Measurements from ENCODE around the gene TNFAIP8. TPM values are rescaled to one million over a fixed set of nuclear protein-coding genes. Genes with fewer than 3 reads are reported as not detected.

TNFAIP8 gene
- total and polyA plus RNA-seq, 9 of the 15 experiments (the other 6 are each of a cell fraction or from before 2014, with no cell fraction given): 29.9 to 52.2 (median 44.8) TPM

- H3K4me2 ChIP-seq (ENCODE audit: insufficient read depth, low read length): peak overlapping the region; percentile 32; the same call in 1 of the 2 replicates
- no peaks in the 10 kb centered on the region; the same call in 1 of the 3 replicates for H3K36me3 ChIP-seq (ENCODE audit: control insufficient read depth, insufficient read depth, low read length)
- no peak overlapping the region; the same call in 2 of the 3 replicates for H3K27ac ChIP-seq (ENCODE audit: extremely low read depth, low read depth, low read length)
- no TSS peak for BruUV-seq (replicated peaks)
- intact Hi-C loops (cut with micrococcal nuclease) (no loop called here), in situ Hi-C loops (cut with MboI) (no loop called here)
- TF ChIP-seq PCBP1 (IDR thresholded peaks at IDR 0.05; ENCODE audit: low read depth, low read length, poor library complexity, severe bottlenecking): no peak
- TF ChIP-seq, protein P1, sequence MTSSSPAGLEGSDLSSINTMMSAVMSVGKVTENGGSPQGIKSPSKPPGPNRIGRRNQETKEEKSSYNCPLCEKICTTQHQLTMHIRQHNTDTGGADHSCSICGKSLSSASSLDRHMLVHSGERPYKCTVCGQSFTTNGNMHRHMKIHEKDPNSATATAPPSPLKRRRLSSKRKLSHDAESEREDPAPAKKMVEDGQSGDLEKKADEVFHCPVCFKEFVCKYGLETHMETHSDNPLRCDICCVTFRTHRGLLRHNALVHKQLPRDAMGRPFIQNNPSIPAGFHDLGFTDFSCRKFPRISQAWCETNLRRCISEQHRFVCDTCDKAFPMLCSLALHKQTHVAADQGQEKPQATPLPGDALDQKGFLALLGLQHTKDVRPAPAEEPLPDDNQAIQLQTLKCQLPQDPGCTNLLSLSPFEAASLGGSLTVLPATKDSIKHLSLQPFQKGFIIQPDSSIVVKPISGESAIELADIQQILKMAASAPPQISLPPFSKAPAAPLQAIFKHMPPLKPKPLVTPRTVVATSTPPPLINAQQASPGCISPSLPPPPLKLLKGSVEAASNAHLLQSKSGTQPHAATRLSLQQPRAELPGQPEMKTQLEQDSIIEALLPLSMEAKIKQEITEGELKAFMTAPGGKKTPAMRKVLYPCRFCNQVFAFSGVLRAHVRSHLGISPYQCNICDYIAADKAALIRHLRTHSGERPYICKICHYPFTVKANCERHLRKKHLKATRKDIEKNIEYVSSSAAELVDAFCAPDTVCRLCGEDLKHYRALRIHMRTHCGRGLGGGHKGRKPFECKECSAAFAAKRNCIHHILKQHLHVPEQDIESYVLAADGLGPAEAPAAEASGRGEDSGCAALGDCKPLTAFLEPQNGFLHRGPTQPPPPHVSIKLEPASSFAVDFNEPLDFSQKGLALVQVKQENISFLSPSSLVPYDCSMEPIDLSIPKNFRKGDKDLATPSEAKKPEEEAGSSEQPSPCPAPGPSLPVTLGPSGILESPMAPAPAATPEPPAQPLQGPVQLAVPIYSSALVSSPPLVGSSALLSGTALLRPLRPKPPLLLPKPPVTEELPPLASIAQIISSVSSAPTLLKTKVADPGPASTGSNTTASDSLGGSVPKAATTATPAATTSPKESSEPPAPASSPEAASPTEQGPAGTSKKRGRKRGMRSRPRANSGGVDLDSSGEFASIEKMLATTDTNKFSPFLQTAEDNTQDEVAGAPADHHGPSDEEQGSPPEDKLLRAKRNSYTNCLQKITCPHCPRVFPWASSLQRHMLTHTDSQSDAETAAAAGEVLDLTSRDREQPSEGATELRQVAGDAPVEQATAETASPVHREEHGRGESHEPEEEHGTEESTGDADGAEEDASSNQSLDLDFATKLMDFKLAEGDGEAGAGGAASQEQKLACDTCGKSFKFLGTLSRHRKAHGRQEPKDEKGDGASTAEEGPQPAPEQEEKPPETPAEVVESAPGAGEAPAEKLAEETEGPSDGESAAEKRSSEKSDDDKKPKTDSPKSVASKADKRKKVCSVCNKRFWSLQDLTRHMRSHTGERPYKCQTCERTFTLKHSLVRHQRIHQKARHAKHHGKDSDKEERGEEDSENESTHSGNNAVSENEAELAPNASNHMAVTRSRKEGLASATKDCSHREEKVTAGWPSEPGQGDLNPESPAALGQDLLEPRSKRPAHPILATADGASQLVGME (CRISPR knock-in tag; IDR thresholded peaks at IDR 0.05): no peak
- TF ChIP-seq CBFA2T2 (conservative IDR thresholded peaks at IDR 0.05): peak; percentile 33; the same call in 1 of the 2 replicates
- peak; percentile 73 for TF ChIP-seq CBFA2T3 (IDR thresholded peaks at IDR 0.05)
- no peak for TF ChIP-seq ZSCAN32 (CRISPR knock-in tag; IDR thresholded peaks at IDR 0.05)
- no peak for TF ChIP-seq TRIM24 (IDR thresholded peaks at IDR 0.05)
- TF ChIP-seq TCF3 (CRISPR knock-in tag; IDR thresholded peaks at IDR 0.05): peak; percentile 59
- TF ChIP-seq TAL1 (IDR thresholded peaks at IDR 0.05): peak; percentile 19; the same call in 1 of the 2 replicates
- TF ChIP-seq ZNF77 (CRISPR knock-in tag; IDR thresholded peaks at IDR 0.05): no peak
- TF ChIP-seq ARID1B (IDR thresholded peaks at IDR 0.05): peak; percentile 20; the same call in 1 of the 2 replicates
- TF ChIP-seq HEY1 (CRISPR knock-in tag; IDR thresholded peaks at IDR 0.05; ENCODE audit: borderline replicate concordance): no peak
- TF ChIP-seq, protein P2, sequence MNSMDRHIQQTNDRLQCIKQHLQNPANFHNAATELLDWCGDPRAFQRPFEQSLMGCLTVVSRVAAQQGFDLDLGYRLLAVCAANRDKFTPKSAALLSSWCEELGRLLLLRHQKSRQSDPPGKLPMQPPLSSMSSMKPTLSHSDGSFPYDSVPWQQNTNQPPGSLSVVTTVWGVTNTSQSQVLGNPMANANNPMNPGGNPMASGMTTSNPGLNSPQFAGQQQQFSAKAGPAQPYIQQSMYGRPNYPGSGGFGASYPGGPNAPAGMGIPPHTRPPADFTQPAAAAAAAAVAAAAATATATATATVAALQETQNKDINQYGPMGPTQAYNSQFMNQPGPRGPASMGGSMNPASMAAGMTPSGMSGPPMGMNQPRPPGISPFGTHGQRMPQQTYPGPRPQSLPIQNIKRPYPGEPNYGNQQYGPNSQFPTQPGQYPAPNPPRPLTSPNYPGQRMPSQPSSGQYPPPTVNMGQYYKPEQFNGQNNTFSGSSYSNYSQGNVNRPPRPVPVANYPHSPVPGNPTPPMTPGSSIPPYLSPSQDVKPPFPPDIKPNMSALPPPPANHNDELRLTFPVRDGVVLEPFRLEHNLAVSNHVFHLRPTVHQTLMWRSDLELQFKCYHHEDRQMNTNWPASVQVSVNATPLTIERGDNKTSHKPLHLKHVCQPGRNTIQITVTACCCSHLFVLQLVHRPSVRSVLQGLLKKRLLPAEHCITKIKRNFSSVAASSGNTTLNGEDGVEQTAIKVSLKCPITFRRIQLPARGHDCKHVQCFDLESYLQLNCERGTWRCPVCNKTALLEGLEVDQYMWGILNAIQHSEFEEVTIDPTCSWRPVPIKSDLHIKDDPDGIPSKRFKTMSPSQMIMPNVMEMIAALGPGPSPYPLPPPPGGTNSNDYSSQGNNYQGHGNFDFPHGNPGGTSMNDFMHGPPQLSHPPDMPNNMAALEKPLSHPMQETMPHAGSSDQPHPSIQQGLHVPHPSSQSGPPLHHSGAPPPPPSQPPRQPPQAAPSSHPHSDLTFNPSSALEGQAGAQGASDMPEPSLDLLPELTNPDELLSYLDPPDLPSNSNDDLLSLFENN (IDR thresholded peaks at IDR 0.05; ENCODE audit: low read depth in 2 of 2, low read length in 2 of 2): no peak
- TF ChIP-seq TEAD1 (CRISPR knock-in tag; IDR thresholded peaks at IDR 0.05): 0 out of 4 replicates have a peak, but pooled peaks of 1 of the 2 experiments have one; percentile 28
- TF ChIP-seq ZNF707 (CRISPR knock-in tag; conservative IDR thresholded peaks at IDR 0.05): no peak
- no peaks in the 10 kb centered on the region for H3K9me3 ChIP-seq (replicated peaks; ENCODE audit: control insufficient read depth, insufficient read depth, low read depth, low read length)
- H3K27me3 ChIP-seq (ENCODE audit: control insufficient read depth in 2 of 2, insufficient read depth in 2 of 2, low read length in 2 of 2): no peaks in the 10 kb centered on the region
- peaks cover 3% of the 10 kb centered on the region for H3K9me1 ChIP-seq (ENCODE audit: control insufficient read depth, insufficient read depth, low read length)
- 68% methylated on average over 2 of the region's 2 CpGs for WGBS (ENCODE audit: insufficient coverage, low coverage, missing lambda C conversion rate)
- CTCF ChIA-PET (ENCODE audit: low intra/inter-chr PET ratio): no interaction called here
- POLR2A ChIA-PET: interaction anchor here (0.6 to 2.6 kb wide), 3 partner anchors 9 to 15 kb away, joined by 3 to 5 read pairs (median 3); no protein-coding TSS in a partner anchor
- no peaks in the 10 kb centered on the region for H4K20me1 ChIP-seq (replicated peaks; ENCODE audit: control insufficient read depth, insufficient read depth, low read length)
- FAIRE-seq (no peak), DNase-seq (ENCODE audit: extremely low read depth in 1 of 4, low spot score in 3 of 4) (peak in 2 of 4 experiments; percentile 24 to 63), ATAC-seq (peak; percentile 41)
- H3K4me3 ChIP-seq: no peak overlapping the region
- H3K9ac ChIP-seq (ENCODE audit: insufficient read depth in 1 of 2, low read depth in 2 of 2, low read length in 2 of 2): peak overlapping the region in 1 of 2 experiments; percentile 38; a peak in 1 of 4 replicates
- peaks cover 0 to 56% of the 10 kb centered on the region in 2 experiments; a peak in 4 of 5 replicates for H3K4me1 ChIP-seq (replicated peaks in 1 of 2; ENCODE audit: control insufficient read depth in 2 of 2, insufficient read depth in 2 of 2, low read length in 2 of 2)
- peaks cover 57% of the 10 kb centered on the region for H3K79me2 ChIP-seq (ENCODE audit: control insufficient read depth, insufficient read depth, low read length)
- no peak overlapping the region for H2AFZ ChIP-seq (ENCODE audit: low read depth, low read length)
These were observed 5.8 kb downstream of the TNFAIP8 start for GRCh38 chr5:119361594-119362125.
